DND-41 (cell line): ENCODE data around the gene SLC22A1.
"Not testable (repeated sequence)": the region's sequence is repeated elsewhere in the genome, so short reads cannot be mapped to it uniquely, and the experiment has no call there.

Source experiments
- ATAC-seq: fragments of 200-7000 bp; cut with Tn5 transposase; 3 replicates; pipeline ENCODE4 v1.9.1; 2021; ENCODE audit warnings: low read depth; ENCODE audit not compliant: insufficient read depth
- DNase-seq: peaks from one replicate; pipeline ENCODE4 v3.0.0-alpha.2; 2020
- H2AFZ ChIP-seq: 2 replicates; pipeline ENCODE4 v1.6.0; 2012; ENCODE audit warnings: low read depth, low read length
- H3K27ac ChIP-seq: 2 replicates; pipeline ENCODE4 v1.5.1; 2012; ENCODE audit warnings: low read length, inconsistent platforms
- H3K27me3 ChIP-seq: fragments of 200-600 bp; sonication (generic); 2 replicates; pipeline ENCODE4 v1.6.0; 2012; ENCODE audit warnings: low read length, mild to moderate bottlenecking, inconsistent platforms; ENCODE audit not compliant: insufficient read depth, poor library complexity
- H3K36me3 ChIP-seq: 2 replicates; pipeline ENCODE4 v1.5.1; 2012; ENCODE audit warnings: low read length, inconsistent platforms; ENCODE audit not compliant: insufficient read depth
- H3K4me1 ChIP-seq: 2 replicates; pipeline ENCODE4 v1.5.1; 2012; ENCODE audit warnings: mild to moderate bottlenecking, low read length; ENCODE audit not compliant: insufficient read depth
- H3K4me2 ChIP-seq: 2 replicates; pipeline ENCODE4 v1.6.0; 2012; ENCODE audit warnings: mild to moderate bottlenecking, moderate library complexity, low read length, inconsistent platforms; ENCODE audit not compliant: insufficient read depth
- H3K4me3 ChIP-seq, 2 experiments: fragments of 200-600 bp in 1 of 2; shearing (Covaris generic) in 1 of 2; 2 replicates each; pipeline ENCODE4 v1.5.1; 2012 to 2016; ENCODE audit warnings: inconsistent platforms in 2 of 2, low read length in 2 of 2, mild to moderate bottlenecking in 2 of 2, low read depth in 1 of 2, moderate library complexity in 1 of 2
- H3K79me2 ChIP-seq: 2 replicates; pipeline ENCODE4 v1.6.0; 2012; ENCODE audit warnings: low read length, inconsistent platforms; ENCODE audit not compliant: insufficient read depth
- H3K9ac ChIP-seq: 2 replicates; pipeline ENCODE4 v1.6.0; 2012; ENCODE audit warnings: low read depth, mild to moderate bottlenecking, inconsistent platforms, low read length, moderate library complexity
- H3K9me3 ChIP-seq: 2 replicates; pipeline ENCODE4 v1.5.1; 2012; ENCODE audit warnings: low read length, moderate library complexity, mild to moderate bottlenecking, inconsistent platforms; ENCODE audit not compliant: insufficient read depth, severe bottlenecking
- H4K20me1 ChIP-seq: 2 replicates; pipeline ENCODE4 v1.6.0; 2012; ENCODE audit warnings: low read length; ENCODE audit not compliant: insufficient read depth
- EZH2 ChIP-seq: IDR thresholded peaks from 3 replicates; pipeline ENCODE4 v1.6.1; 2012; ENCODE audit warnings: borderline replicate concordance, low read depth, mild to moderate bottlenecking, moderate library complexity, low read length, inconsistent platforms; ENCODE audit not compliant: severe bottlenecking
- TF ChIP-seq, protein P1 (sequence below): IDR thresholded peaks from 2 replicates; pipeline ENCODE4 v1.5.1; 2012; ENCODE audit warnings: borderline replicate concordance, low read length, moderate library complexity, mild to moderate bottlenecking; ENCODE audit not compliant: poor library complexity, severe bottlenecking; ENCODE audit errors: extremely low read depth

SLC22A1 gene

DNA sequence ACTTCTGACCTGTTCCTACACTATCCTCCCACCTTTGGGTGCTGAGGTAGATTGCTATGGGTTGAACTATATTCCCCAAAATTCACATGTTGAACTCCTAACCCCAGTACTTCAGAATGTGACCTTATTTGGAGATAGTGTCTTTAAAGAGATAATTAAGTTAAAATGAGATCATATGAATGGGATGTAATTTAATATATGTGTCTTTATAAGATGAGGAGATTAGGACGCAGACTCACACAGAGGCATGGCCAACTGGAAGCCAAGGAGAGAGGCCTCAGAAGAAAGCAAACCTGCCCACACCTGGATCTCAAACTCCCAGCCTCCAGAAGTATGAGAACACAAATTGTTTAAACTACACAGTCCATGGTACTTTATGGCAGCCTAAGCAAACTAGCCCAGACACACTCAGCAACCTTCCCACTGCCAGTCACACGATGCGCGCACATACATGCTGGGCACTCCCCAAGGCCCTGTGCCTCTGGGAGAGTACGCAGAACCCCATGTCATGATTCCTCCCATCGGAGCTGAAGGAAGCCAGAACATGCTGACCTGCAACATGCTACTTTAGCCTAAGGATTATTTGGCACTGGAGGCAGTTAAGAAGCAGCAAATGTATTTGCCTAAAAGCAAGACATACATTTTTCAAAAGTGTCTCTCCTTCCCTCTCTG lies 8.9 kb upstream of the SLC22A1 start:
- Histone ChIP-seq H3K36me3 (peaks cover 39% of the 10 kb centered on the region), H3K4me1 (no peaks in the 10 kb centered on the region), H3K4me3 (no peak overlapping the region), H3K4me2 (no peak overlapping the region), H2AFZ (no peak overlapping the region), H3K27ac (no peak overlapping the region), H3K9ac (no peak overlapping the region), H3K9me3 (peaks cover 16% of the 10 kb centered on the region), H3K79me2 (no peaks in the 10 kb centered on the region), H3K27me3 (no peaks in the 10 kb centered on the region), H4K20me1 (no peaks in the 10 kb centered on the region)
- no peak for DNase-seq
- TF ChIP-seq, protein P1, sequence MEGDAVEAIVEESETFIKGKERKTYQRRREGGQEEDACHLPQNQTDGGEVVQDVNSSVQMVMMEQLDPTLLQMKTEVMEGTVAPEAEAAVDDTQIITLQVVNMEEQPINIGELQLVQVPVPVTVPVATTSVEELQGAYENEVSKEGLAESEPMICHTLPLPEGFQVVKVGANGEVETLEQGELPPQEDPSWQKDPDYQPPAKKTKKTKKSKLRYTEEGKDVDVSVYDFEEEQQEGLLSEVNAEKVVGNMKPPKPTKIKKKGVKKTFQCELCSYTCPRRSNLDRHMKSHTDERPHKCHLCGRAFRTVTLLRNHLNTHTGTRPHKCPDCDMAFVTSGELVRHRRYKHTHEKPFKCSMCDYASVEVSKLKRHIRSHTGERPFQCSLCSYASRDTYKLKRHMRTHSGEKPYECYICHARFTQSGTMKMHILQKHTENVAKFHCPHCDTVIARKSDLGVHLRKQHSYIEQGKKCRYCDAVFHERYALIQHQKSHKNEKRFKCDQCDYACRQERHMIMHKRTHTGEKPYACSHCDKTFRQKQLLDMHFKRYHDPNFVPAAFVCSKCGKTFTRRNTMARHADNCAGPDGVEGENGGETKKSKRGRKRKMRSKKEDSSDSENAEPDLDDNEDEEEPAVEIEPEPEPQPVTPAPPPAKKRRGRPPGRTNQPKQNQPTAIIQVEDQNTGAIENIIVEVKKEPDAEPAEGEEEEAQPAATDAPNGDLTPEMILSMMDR: no peak
- no peak for TF ChIP-seq EZH2
- ATAC-seq: 0 out of 3 replicates have a peak, but pooled peaks have one; percentile 15

DNA sequence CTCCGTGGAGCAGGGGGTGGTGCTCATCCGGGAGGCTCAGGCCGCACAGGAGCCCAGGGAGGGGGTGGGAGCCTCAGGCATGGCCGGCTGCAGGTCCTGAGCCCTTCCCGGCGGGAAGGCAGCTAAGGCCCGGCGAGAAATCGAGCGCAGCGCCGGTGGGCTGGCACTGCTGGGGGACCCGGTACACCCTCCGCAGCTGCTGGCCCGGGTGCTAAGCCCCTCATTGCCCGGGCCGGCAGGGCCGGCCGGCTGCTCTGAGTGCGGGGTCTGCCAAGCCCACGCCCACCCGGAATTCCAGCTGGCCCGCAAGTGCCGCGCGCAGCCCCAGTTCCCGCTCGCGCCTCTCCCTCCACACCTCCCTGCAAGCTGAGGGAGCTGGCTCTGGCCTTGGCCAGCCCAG lies 7.1 kb upstream of the SLC22A1 start:
- not testable (repeated sequence) for H3K27ac ChIP-seq, ATAC-seq, H3K4me1 ChIP-seq, H3K27me3 ChIP-seq, H3K4me2 ChIP-seq, H3K79me2 ChIP-seq, H3K9ac ChIP-seq, H2AFZ ChIP-seq, H3K4me3 ChIP-seq, DNase-seq, H4K20me1 ChIP-seq
- Histone ChIP-seq H3K9me3 (peaks cover 25% of the 10 kb centered on the region), H3K36me3 (peaks cover 31% of the 10 kb centered on the region)

DNA sequence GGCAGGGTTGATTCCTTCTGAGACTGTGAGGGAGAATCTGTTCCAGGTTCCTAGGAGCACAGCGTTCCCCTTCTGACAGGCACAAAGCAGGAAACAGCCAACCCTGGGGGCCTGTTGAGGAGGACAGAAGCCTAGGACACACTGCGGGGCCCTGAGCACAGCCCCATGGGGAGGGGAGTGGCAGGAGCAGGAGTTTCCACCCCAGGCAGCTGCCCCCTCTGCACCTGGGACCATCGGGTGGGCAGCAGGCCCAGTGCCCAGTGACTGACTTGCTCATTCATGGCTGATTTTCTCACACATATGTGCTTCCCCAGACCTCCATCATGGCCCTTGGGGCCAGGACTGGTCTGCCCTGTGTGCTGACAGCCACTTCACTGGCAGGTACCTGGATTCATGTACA lies 6.2 kb upstream of the SLC22A1 start:
- H4K20me1 ChIP-seq: no peaks in the 10 kb centered on the region

DNA sequence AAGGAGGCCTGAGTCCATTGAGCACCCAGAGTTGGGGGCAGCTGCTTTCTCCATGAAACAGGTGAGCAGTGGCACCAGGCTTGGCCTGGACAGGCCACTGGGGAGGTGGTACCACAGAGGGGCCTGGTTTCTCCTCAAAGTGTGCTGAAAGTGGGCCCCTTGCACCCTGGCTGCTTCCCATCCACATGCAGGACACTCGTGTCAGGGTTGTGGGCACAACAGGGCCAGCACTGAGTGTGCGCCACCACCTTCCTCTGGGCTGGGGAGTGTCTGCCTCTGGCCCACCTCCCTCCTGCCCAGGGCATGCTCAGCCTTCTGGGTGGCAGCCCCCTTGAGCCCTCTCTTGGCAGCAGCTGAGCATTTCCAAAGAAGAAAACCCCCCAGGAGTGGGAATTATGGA lies 5.2 kb upstream of the SLC22A1 start:
- ATAC-seq (no peak), DNase-seq (no peak)
- H2AFZ ChIP-seq: no peak overlapping the region
- peaks cover 25% of the 10 kb centered on the region for H3K9me3 ChIP-seq
- H3K36me3 ChIP-seq: peaks cover 26% of the 10 kb centered on the region
- TF ChIP-seq EZH2: no peak
- no peak overlapping the region for H3K27ac ChIP-seq
- no peaks in the 10 kb centered on the region for H3K27me3 ChIP-seq
- H3K4me2 ChIP-seq: no peak overlapping the region
- H3K79me2 ChIP-seq: no peaks in the 10 kb centered on the region
- no peak overlapping the region for H3K4me3 ChIP-seq
- H3K9ac ChIP-seq: no peak overlapping the region
- H4K20me1 ChIP-seq: no peaks in the 10 kb centered on the region
- no peaks in the 10 kb centered on the region for H3K4me1 ChIP-seq

More for the DNA sequence above, 6.2 kb upstream of the SLC22A1 start:
- H3K36me3 ChIP-seq: peaks cover 26% of the 10 kb centered on the region
- H3K9ac ChIP-seq: no peak overlapping the region
- no peaks in the 10 kb centered on the region for H3K27me3 ChIP-seq
- H3K4me2 ChIP-seq: no peak overlapping the region
- no peak overlapping the region for H3K27ac ChIP-seq
- no peaks in the 10 kb centered on the region for H3K4me1 ChIP-seq
- H3K4me3 ChIP-seq: no peak overlapping the region
- H3K79me2 ChIP-seq: no peaks in the 10 kb centered on the region
- no peak for TF ChIP-seq EZH2
- TF ChIP-seq, protein P1: no peak
- ATAC-seq (no peak), DNase-seq (no peak)
- H3K9me3 ChIP-seq: peaks cover 25% of the 10 kb centered on the region
- H2AFZ ChIP-seq: no peak overlapping the region
